ENCODE measurements around the gene PPM1L.

DNA sequence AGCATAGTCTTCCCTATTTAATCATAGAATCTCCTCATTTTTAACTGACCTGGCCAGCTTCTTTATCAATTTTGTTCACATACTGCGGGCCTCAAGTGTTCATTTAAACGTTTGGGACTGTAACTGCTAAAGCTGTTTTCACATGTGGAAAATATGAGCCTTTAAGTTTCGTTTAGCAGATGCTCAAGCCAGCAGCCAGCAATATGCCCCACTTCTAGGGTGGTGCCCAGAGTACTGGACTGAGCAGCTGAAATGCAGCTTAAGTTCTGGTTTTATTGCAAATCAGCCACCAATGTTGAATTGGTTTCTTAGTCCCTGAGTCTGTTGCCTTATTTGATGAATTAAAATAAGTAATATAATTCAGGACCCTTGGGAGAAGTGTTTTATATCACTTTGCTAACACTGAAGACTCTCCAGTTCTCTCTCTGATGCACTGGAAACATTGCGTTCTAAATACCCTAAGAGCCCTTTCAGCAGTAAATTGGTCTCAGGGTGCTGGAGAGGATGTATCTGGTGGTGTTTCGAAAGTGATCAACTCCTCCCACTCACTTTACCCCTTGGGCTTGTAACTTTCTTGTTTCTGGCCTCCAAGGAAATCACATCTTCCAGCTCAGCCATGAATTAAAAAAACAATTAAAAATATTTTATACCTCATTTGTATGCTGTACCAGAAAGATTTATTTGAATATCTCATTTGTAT, 287.5 kb downstream of the PPM1L start:
- TF ChIP-seq, protein P1, sequence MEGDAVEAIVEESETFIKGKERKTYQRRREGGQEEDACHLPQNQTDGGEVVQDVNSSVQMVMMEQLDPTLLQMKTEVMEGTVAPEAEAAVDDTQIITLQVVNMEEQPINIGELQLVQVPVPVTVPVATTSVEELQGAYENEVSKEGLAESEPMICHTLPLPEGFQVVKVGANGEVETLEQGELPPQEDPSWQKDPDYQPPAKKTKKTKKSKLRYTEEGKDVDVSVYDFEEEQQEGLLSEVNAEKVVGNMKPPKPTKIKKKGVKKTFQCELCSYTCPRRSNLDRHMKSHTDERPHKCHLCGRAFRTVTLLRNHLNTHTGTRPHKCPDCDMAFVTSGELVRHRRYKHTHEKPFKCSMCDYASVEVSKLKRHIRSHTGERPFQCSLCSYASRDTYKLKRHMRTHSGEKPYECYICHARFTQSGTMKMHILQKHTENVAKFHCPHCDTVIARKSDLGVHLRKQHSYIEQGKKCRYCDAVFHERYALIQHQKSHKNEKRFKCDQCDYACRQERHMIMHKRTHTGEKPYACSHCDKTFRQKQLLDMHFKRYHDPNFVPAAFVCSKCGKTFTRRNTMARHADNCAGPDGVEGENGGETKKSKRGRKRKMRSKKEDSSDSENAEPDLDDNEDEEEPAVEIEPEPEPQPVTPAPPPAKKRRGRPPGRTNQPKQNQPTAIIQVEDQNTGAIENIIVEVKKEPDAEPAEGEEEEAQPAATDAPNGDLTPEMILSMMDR (IDR thresholded peaks at IDR 0.05; ENCODE audit: low read length), result no peak
- no peak for TF ChIP-seq EZH2phosphoT487 (IDR thresholded peaks at IDR 0.05; ENCODE audit: low read length)
- no peak for TF ChIP-seq EZH2 (optimal IDR thresholded peaks at IDR 0.05; ENCODE audit: low read depth, low read length)
